Cardiac atrium fibroblast (primary cell): ENCODE results near the gene HS3ST3B1. TPM values are rescaled to one million over a fixed set of nuclear protein-coding genes. Genes with fewer than 3 reads are reported as not detected.

Source experiments
- total RNA-seq: library from RNA; depleted of rRNA; stranded (reverse); fragments of >200 nt; gene quantifications from 2 replicates; pipeline ENCODE4 v1.2.3, GENCODE V29; 2015

The HS3ST3B1 gene
- 4.0 and 9.1 TPM in 2 replicates for total RNA-seq

DNA sequence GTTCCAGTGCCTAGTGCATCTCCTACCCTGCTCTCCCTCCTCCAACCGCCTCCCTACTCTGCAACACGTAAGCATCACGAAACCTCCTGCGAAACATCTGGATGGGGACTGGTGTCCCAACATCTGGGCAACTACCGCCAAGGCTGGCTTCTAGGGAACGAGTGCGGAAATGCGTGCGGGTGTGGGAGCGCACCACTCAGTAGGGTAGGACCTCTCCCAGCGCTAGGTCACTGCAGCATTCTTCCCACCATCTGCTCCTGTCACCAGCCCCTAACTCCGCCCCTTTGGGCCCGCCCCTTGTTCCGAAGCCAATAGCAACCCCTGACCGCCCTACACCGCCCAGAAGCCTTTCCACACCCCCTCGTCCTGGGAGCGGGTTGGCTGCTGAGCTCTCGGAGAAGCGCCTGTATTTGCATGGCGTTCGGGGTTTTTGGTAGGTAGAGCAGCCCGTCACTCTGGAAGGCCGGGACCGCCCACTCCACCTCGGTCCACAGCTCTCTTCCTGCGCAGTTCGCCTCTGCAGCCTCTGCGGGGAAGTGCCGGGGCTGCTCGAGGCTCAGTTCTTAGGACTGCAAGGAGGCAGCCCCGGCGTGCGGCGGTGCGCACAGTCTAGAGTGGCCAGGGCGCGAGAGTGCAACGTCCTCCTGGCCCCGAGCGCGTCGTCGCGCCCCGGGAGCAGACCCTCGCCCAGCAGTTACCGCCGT lies at the start of gene HS3ST3B1:
Gene HS3ST3B1, plus strand, starts transcription at position 507 of the 704 bp plus-strand sequence. CDS start 438 bp downstream, outside the sequence.

Other genes with a start within 250 kb of the HS3ST3B1 start
- 9.2 and 14.4 TPM in 2 replicates for gene COX10, start 231.6 kb upstream of the HS3ST3B1 start, total RNA-seq
- not detected in 2 replicates for gene CDRT15, start 64.2 kb upstream of the HS3ST3B1 start, total RNA-seq